Muscle of leg (tissue), 11 donors: Measurements from ENCODE around the gene SPINK6. TPM values are rescaled to one million over a fixed set of nuclear protein-coding genes. Genes with fewer than 3 reads are reported as not detected.

Experiments
- DNase-seq: peaks from one replicate; pipeline ENCODE4 v3.0.0; 2013
- H3K27ac ChIP-seq: one replicate; pipeline ENCODE4 v1.5.1; 2013; ENCODE audit warnings: mild to moderate bottlenecking, low read length, control low read depth
- H3K27me3 ChIP-seq: one replicate; pipeline ENCODE4 v1.6.1; 2013; ENCODE audit warnings: low read length; ENCODE audit not compliant: control insufficient read depth, insufficient read depth
- H3K36me3 ChIP-seq: one replicate; pipeline ENCODE4 v1.6.1; 2013; ENCODE audit warnings: low read length; ENCODE audit not compliant: control insufficient read depth, insufficient read depth
- H3K4me1 ChIP-seq: one replicate; pipeline ENCODE4 v1.6.1; 2013; ENCODE audit warnings: low read length; ENCODE audit not compliant: control insufficient read depth, insufficient read depth
- H3K4me3 ChIP-seq: one replicate; pipeline ENCODE4 v1.5.1; 2013; ENCODE audit warnings: low read length, control low read depth
- H3K9me3 ChIP-seq: replicated peaks from 2 replicates; pipeline ENCODE4 v1.6.1; 2013; ENCODE audit warnings: low read depth, low read length; ENCODE audit not compliant: control insufficient read depth
- WGBS: methylation state at CpG from one replicate; pipeline ENCODE4 v1.1.5; 2013; ENCODE audit warnings: missing lambda C conversion rate; ENCODE audit not compliant: insufficient coverage; 5-methylcytosine and 5-hydroxymethylcytosine counted together
- polyA plus RNA-seq, 8 donors: library from polyadenylated mRNA; unstranded; fragments of 120-200 nt; gene quantifications; one replicate each; pipeline versions ENCODE4 v1.2.1 to v1.2.3, GENCODE V29; 2013; ENCODE audit warnings: inconsistent platforms in 1 of 8, low replicate concordance in 1 of 8; ENCODE audit not compliant: insufficient read length in 8 of 8, insufficient read depth in 1 of 8
- total RNA-seq: library from RNA; stranded (reverse); fragments of 120-200 nt; gene quantifications from one replicate; pipeline ENCODE4 v1.2.4, GENCODE V29; 2013

Gene SPINK6
- total and polyA plus RNA-seq, 9 donors: not detected

GRCh38 chr5:148221508-148221907 is 18.7 kb downstream of the SPINK6 start:
- H3K27ac ChIP-seq: no peak overlapping the region
- WGBS: 60% methylated on average over 2 of the region's 6 CpGs
- no peaks in the 10 kb centered on the region for H3K9me3 ChIP-seq
- H3K4me1 ChIP-seq: no peaks in the 10 kb centered on the region
- no peak for DNase-seq
- no peaks in the 10 kb centered on the region for H3K27me3 ChIP-seq
- no peaks in the 10 kb centered on the region for H3K36me3 ChIP-seq
- H3K4me3 ChIP-seq: no peak overlapping the region

- Histone ChIP-seq H3K36me3 (no peaks in the 10 kb centered on the region), H3K27ac (no peak overlapping the region), H3K9me3 (no peaks in the 10 kb centered on the region), H3K4me3 (no peak overlapping the region), H3K27me3 (no peaks in the 10 kb centered on the region), H3K4me1 (no peaks in the 10 kb centered on the region)
- no peak for DNase-seq
- no CpG with 5 or more reads among the region's 2 CpGs for WGBS
These were observed 21.4 kb downstream of the SPINK6 start for GRCh38 chr5:148224117-148224742.

DNA sequence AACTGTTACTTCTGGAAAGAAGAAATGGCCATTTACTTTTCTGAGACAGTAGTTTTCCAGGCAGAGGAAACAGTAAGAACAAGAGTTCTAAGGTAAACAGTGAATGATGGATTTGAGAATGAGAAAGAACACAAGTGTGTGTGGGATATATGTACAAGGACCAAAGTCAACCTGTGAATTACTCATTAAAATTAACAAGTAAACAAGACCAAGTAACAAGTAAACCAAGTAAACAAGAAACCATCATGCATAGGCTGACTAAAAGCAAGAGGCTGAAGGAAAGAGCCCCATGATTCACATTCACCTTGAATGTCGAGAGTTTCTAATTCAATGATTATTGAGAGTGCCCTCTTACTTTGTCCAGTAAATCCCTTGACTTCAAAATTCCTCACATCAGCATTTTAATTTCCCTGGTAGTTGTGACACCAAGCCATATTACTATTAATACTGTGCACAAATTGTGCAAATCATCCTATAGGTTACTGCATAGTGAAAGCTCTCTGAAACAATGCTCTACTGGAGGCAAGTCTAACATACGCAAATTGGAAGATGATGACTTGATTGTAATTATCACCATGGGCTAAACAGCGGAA is 25.6 kb downstream of the SPINK6 start:
- no peaks in the 10 kb centered on the region for H3K36me3 ChIP-seq
- DNase-seq: no peak
- no CpG with 5 or more reads among the region's 3 CpGs for WGBS
- H3K27ac ChIP-seq: no peak overlapping the region
- no peaks in the 10 kb centered on the region for H3K9me3 ChIP-seq
- H3K27me3 ChIP-seq: no peaks in the 10 kb centered on the region
- H3K4me3 ChIP-seq: no peak overlapping the region
- no peaks in the 10 kb centered on the region for H3K4me1 ChIP-seq

DNA sequence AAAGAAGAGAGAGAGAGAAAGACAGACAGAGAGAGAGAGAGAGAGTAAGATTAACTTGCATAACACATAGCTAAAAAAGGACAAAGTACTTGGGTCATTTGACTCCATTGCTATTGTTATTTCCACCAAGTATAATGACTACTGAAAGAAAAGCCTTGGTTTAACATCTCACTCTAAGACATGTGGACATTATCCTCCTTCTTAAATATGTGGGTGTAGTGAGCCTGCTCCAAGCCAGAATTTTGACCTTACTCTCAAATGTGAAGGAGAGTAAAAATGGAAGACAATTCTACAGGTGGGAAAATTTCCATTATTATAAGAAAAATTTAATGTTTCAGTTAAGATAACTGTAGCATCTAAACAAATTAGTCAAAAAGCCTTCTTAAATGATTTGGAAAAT is 27.0 kb downstream of the SPINK6 start:
- Histone ChIP-seq H3K36me3 (no peaks in the 10 kb centered on the region), H3K27me3 (no peaks in the 10 kb centered on the region), H3K4me3 (no peak overlapping the region), H3K27ac (no peak overlapping the region), H3K4me1 (no peaks in the 10 kb centered on the region), H3K9me3 (no peaks in the 10 kb centered on the region)
- no peak for DNase-seq

DNA sequence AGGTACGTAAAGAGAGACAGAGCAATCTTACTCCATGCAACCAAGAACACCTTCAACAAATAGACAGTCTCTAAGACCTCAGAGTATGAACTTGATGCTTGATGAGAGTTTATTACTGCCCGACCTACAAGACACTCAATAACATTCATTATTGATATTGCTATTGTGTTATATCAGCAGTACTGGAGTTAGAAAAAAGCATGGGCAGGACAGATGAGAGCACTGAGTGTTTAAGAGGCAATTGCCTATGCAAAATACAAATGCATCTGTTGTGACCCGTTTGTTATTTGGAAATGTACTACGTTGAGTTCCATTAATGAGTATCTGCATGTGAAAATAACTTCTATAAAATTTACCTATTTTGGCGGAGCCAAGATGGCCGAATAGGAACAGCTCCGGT is 27.4 kb downstream of the SPINK6 start:
- Histone ChIP-seq H3K27me3 (no peaks in the 10 kb centered on the region), H3K36me3 (no peaks in the 10 kb centered on the region), H3K4me1 (no peaks in the 10 kb centered on the region), H3K9me3 (no peaks in the 10 kb centered on the region), H3K4me3 (no peak overlapping the region), H3K27ac (no peak overlapping the region)
- DNase-seq: no peak
- WGBS: no CpG with 5 or more reads among the region's 7 CpGs

DNA sequence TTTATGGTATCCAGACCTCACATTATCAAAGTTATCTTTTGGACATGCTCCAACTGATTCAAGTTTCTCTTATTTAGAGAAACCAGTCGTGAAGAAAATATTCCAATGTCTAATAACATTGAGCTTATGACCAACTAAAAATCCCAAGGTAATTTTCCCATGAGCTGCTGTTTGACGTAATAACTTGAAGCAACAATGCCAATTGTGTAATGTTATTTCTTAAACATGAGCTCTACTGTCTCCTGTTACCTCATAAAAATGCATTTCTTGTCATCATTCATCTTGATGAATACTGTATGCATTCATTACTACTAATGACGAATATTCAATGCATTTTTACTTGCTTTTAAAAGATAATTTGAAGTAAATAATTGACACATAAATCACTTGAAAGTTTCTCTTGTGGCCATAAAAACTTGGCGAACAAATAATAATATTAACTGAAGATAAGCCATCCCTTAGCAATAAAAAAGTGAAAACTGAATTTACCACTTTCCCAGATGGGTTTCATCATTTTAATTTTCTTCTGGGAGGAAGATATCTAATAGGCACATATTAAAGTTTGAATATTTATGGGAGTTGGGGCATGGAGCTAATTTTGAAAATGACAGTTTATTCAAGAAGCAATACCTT is 35.1 kb downstream of the SPINK6 start:
- WGBS: no CpG with 5 or more reads among the region's 4 CpGs
- H3K4me3 ChIP-seq: no peak overlapping the region
- DNase-seq: no peak
- H3K4me1 ChIP-seq: no peaks in the 10 kb centered on the region
- H3K36me3 ChIP-seq: no peaks in the 10 kb centered on the region
- no peak overlapping the region for H3K27ac ChIP-seq
- H3K9me3 ChIP-seq: no peaks in the 10 kb centered on the region
- H3K27me3 ChIP-seq: no peaks in the 10 kb centered on the region

- Histone ChIP-seq H3K27me3 (no peaks in the 10 kb centered on the region), H3K9me3 (no peaks in the 10 kb centered on the region), H3K4me3 (no peak within 1 kb of the TSS), H3K36me3 (no peaks in the 10 kb centered on the region), H3K4me1 (no peaks in the 10 kb centered on the region), H3K27ac (no peak within 1 kb of the TSS)
- DNase-seq: no peak
- no CpG with 5 or more reads among the region's 2 CpGs for WGBS
These were observed 35.6 kb downstream of the SPINK6 start, which contains the start of gene MARCOL for GRCh38 chr5:148238418-148238794. MARCOL (plus strand) TSS chr5:148238525; CDS start chr5:148238598, 73 bp downstream.

DNA sequence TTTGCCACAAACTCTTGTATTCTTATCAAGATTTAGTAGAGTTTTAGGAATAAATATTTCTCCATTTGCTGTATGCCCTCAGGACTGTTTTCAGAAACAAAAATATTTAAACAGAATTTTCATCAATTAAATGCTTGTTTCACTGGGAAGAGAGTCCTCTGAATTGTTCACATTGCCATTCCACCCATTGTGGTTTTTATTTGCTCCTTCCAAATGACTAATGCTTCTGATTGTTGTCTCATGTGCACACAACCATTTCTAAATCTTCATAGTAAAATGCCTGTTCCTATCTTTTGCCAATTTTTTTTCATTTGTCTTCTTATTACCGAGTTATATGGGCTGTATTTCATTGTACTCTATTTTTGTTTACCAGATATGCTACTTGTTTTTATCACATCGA is 46.1 kb downstream of the SPINK6 start:
- no peak for DNase-seq

DNA sequence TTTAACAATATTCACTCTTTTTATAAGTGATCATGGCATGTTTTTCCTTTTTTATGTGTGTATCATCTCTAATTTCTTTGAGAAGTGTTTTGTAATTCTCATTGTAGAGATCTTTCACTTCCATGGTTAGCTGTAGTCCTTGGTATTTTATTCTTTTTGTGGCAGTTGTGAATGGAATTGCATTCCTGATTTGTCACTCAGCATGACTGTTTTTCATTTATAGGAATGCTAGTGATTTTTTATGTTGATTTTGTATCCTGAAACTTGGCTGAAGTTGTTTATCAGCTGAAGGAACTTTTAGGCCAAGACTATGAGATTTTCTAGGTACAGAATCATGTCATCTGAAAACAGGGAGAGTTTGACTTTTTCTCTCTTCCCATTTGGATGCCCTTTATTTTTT is 52.6 kb downstream of the SPINK6 start:
- Histone ChIP-seq H3K4me3 (no peak overlapping the region), H3K27ac (no peak overlapping the region), H3K27me3 (no peaks in the 10 kb centered on the region), H3K4me1 (no peaks in the 10 kb centered on the region), H3K36me3 (no peaks in the 10 kb centered on the region), H3K9me3 (peaks cover 20% of the 10 kb centered on the region)
- no peak for DNase-seq

More for the DNA sequence above, 46.1 kb downstream of the SPINK6 start:
- Histone ChIP-seq H3K27me3 (no peaks in the 10 kb centered on the region), H3K9me3 (no peaks in the 10 kb centered on the region), H3K27ac (no peak overlapping the region), H3K36me3 (no peaks in the 10 kb centered on the region), H3K4me3 (no peak overlapping the region), H3K4me1 (no peaks in the 10 kb centered on the region)
- no CpG with 5 or more reads among the region's 2 CpGs for WGBS

DNA sequence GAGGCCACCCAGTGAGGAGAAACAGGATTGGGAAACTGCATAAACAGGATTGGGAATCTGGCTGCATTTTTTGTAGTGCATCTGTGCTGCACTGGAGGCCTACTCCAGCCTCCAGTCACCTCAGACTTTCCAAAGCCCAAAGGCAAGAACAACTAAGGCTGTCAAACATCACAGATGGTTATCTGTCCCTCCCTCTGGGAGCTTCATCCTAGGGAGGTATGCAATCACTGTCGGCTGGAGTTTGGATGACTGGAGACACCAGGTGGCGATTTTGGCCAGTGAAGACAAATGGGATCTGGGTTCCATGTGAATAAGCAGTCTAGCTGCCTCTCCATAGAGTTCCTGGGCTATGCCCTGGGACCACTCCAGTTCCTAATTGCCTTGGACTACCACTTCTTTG is 56.4 kb downstream of the SPINK6 start:
- 83% methylated on average over 1 of the region's 2 CpGs for whole genome bisulfite sequencing
- Histone ChIP-seq H3K9me3 (peaks cover 20% of the 10 kb centered on the region), H3K4me1 (no peaks in the 10 kb centered on the region), H3K27ac (no peak overlapping the region), H3K27me3 (no peaks in the 10 kb centered on the region), H3K36me3 (no peaks in the 10 kb centered on the region), H3K4me3 (no peak overlapping the region)
- no peak for DNase-seq
